Lower leg skin (tissue), 4 donors: ENCODE data around the gene POMC. TPM values are rescaled to one million over a fixed set of nuclear protein-coding genes. Genes with fewer than 3 reads are reported as not detected.

ENCODE experiments used
- DNase-seq, 2 donors: peaks; one replicate each; pipeline ENCODE4 v3.0.0-alpha.2; 2019; ENCODE audit warnings: low spot score in 2 of 2
- H3K4me3 ChIP-seq: fragments of 200-600 bp; sonication (generic); 2 replicates; pipeline ENCODE4 v1.5.1; 2017; ENCODE audit warnings: mild to moderate bottlenecking, low read depth; ENCODE audit not compliant: poor library complexity, severe bottlenecking
- POLR2A ChIP-seq, 2 donors: fragments of 450-650 bp; IDR thresholded peaks; one replicate each; pipeline ENCODE4 v1.6.1; 2016 to 2017; ENCODE audit warnings: antibody characterized with exemption in 2 of 2, mild to moderate bottlenecking in 1 of 2, moderate library complexity in 1 of 2
- WGBS, 2 donors: methylation state at CpG; one replicate each; pipeline ENCODE4 v1.1.5; 2018; 5-methylcytosine and 5-hydroxymethylcytosine counted together
- intact Hi-C: fragments of 100-400 bp; cut with DNase I; formaldehyde crosslinking; loops from one replicate; pipeline ENCODE4 v1.15.0; 2023; ENCODE audit warnings: low total_unique reads
- total RNA-seq, 4 donors: library from RNA; depleted of rRNA; stranded (reverse); fragments of >200 nt; gene quantifications; one replicate each; pipeline ENCODE4 v1.1.0, GENCODE V29; 2016
- TF ChIP-seq, protein P1 (sequence below), 3 donors: fragments of 450-650 bp; IDR thresholded peaks; one replicate each; pipeline ENCODE4 v1.5.1; 2016; ENCODE audit warnings: antibody characterized with exemption in 3 of 3, mild to moderate bottlenecking in 3 of 3, moderate library complexity in 2 of 3

The POMC gene
- total RNA-seq, 4 donors from 2014 or later, result 3.4 to 23.3 (median 6.6) TPM

DNA sequence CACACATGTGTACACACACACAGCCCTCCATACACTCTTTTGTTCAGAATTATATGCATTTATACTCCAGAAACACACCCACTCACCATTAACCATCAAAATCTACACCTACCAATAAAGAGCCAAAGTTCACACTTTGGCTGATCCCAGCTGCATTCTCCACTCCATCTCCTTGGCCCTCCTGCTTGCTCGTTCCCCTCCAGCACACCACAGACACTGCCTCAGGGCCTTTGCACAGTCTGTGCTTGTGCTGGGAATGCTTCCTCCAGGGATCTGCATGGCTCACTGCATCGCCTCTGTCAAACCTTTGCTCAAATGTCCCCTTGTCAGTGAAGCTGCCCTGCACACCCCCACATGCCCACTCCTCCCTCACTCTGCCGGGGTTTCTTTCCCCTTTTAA is 46.0 kb downstream of the POMC start:
- DNase-seq, result no peak
- WGBS, 2 donors, result 95% methylated on average over 3 of the region's 3 CpGs
- no peak overlapping the region for H3K4me3 ChIP-seq
- no peak for TF ChIP-seq POLR2A (IDR thresholded peaks at IDR 0.05)
- TF ChIP-seq, protein P1, sequence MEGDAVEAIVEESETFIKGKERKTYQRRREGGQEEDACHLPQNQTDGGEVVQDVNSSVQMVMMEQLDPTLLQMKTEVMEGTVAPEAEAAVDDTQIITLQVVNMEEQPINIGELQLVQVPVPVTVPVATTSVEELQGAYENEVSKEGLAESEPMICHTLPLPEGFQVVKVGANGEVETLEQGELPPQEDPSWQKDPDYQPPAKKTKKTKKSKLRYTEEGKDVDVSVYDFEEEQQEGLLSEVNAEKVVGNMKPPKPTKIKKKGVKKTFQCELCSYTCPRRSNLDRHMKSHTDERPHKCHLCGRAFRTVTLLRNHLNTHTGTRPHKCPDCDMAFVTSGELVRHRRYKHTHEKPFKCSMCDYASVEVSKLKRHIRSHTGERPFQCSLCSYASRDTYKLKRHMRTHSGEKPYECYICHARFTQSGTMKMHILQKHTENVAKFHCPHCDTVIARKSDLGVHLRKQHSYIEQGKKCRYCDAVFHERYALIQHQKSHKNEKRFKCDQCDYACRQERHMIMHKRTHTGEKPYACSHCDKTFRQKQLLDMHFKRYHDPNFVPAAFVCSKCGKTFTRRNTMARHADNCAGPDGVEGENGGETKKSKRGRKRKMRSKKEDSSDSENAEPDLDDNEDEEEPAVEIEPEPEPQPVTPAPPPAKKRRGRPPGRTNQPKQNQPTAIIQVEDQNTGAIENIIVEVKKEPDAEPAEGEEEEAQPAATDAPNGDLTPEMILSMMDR (IDR thresholded peaks at IDR 0.05), result no peak
- intact Hi-C loops, result no loop called here

DNA sequence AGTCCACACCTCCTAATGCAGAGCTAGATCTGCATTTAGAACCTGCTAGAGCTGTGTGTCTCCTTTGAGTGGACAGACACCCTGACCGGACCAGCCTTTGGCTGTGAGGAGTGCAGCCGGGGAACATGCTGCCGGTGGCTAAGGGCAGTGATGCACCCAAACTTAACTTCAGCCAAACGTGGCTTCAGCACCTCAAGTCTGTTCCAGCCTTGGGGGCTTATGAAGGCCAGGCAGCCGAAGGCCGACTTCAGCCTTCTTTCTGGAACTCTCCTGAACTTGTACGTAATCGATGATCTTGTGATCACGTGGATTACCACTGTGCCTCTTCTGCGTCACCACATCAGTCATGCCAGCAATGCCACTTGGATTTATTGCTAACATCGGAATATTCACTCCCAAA is 49.1 kb downstream of the POMC start:
- intact Hi-C loops, result loop anchor here (5.0 kb wide), 1 partner anchor 367 kb away; no protein-coding TSS in a partner anchor
- WGBS, 2 donors, result 83 to 89% methylated on average over 11 of the region's 11 CpGs
- no peak overlapping the region for H3K4me3 ChIP-seq
- no peak for TF ChIP-seq POLR2A (IDR thresholded peaks at IDR 0.05)
- TF ChIP-seq, protein P1 (IDR thresholded peaks at IDR 0.05), result no peak
- DNase-seq, result no peak

DNA sequence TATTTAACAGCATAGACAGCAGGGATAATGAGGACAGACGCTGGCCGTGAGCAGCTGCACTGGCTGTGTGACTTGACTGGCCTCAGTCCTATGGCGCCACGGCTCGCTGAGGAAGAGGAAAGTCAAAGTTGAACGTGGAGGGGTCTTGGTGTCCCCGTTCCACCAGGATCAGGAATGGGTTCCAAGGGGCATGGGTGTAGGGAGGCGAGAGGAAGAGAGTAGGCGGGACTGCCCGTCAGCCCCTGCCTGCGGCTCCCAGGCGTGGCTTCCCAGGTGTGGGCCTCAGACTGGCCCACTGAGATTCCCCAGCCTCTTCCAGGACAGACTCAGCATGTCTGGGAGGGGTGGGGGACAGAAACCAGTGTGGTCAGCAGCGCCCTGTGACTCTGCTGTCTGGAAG is 51.4 kb downstream of the POMC start:
- H3K4me3 ChIP-seq, result no peak overlapping the region
- TF ChIP-seq, protein P1 (IDR thresholded peaks at IDR 0.05), result no peak
- TF ChIP-seq POLR2A (IDR thresholded peaks at IDR 0.05), result no peak
- intact Hi-C loops, result loop anchor here (5.0 kb wide), 1 partner anchor 365 kb away; no protein-coding TSS in a partner anchor
- whole genome bisulfite sequencing, 2 donors, result 88 to 93% methylated on average over 13 of the region's 13 CpGs
- DNase-seq, result no peak

DNA sequence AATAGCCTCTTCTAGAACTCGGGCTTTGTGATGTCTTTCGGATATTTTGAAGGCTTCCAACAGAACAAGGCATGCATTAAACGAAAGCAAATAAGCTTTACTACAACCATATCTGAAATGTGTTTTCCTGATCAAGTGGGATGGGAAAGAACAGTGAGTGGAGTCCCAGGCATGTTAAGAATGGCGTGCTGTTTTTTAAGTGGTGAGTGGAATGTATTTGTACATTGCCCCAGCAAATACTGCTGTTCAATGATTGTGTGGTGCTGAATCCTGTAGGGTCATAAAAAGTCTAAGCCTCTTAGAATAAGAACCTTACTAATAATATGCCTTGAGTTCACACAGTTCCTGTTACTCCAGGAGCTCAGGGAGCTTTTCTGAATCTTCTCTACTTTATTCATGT is 52.5 kb downstream of the POMC start:
- no peak overlapping the region for H3K4me3 ChIP-seq
- TF ChIP-seq, protein P1 (IDR thresholded peaks at IDR 0.05), result no peak
- no peak for TF ChIP-seq POLR2A (IDR thresholded peaks at IDR 0.05)
- DNase-seq, result no peak
- WGBS, 2 donors, result 90 to 91% methylated on average over 4 of the region's 4 CpGs
- intact Hi-C loops, result loop anchor here (5.0 kb wide), 1 partner anchor 364 kb away; no protein-coding TSS in a partner anchor

DNA sequence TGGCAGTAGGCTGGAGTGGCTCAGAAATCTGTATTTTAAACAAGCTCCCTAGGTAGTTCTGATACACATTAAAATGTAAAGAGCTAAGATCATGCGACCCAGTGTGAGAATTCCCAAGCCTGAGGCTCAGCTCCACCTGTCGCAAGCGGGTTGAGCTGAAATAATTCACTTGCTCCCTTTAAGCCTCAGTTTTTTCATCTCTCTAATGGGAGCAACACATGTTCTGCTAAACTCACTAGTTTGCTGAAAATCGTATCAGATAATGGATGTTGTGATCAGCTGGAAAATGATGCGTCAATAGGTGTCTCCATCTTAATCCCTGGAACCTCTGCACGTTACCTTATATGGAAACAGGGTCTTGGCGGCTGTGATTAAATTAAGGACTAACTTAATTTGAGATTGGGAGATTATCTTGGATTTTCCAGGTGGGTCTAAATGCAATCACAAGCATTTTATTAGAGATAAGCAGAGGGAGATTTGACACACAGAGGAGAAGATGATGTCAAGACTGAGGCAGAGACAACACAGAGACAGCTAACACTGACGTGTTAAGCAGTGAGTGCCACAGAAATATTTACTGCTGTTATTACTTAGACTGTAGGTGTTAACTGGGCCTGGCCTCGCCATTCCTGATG is 53.0 kb downstream of the POMC start:
- WGBS, 2 donors, result 89 to 92% methylated on average over 9 of the region's 9 CpGs
- H3K4me3 ChIP-seq, result no peak overlapping the region
- intact Hi-C loops, result loop anchor here (5.0 kb wide), 1 partner anchor 363 kb away; no protein-coding TSS in a partner anchor
- TF ChIP-seq, protein P1 (IDR thresholded peaks at IDR 0.05), result no peak
- TF ChIP-seq POLR2A (IDR thresholded peaks at IDR 0.05), result no peak
- DNase-seq, result no peak

DNA sequence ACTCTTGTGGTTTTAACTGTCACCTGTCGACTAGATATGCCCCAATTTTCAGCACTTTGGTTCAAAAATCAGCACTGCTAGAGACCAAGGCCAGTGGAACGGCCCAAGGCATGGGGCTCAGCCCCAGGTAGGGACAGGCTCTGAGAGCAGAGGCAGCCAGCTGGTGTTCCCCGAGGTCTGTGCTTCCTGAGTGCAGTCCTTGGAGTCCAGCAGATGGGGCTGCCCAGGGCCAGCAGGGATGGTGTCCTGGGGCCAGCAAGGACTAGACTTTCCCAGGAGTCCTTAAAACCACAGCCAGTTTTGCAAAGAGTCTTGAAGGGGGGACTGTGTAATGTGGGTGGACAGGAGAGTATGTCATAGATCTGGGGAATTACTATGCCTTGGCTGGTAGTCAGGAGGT is 56.3 kb downstream of the POMC start:
- intact Hi-C loops, result no loop called here
- WGBS, 2 donors, result 74 to 86% methylated on average over 3 of the region's 3 CpGs
- DNase-seq, result no peak
- no peak overlapping the region for H3K4me3 ChIP-seq
- TF ChIP-seq, protein P1 (IDR thresholded peaks at IDR 0.05), result no peak
- no peak for TF ChIP-seq POLR2A (IDR thresholded peaks at IDR 0.05)
